Stomach (tissue), 9 donors: ENCODE results near the gene TENM4. TPM values are rescaled to one million over a fixed set of nuclear protein-coding genes. Genes with fewer than 3 reads are reported as not detected.

Source experiments
- DNase-seq, 2 donors: peaks; one replicate each; pipeline versions ENCODE4 v3.0.0 to v3.0.0-alpha.2; 2013 to 2019
- H3K27ac ChIP-seq, 5 donors: fragments of 200-600 bp in 4 of 5; sonication (generic) in 4 of 5; one replicate each; pipeline ENCODE4 v1.5.1; 2013 to 2019; ENCODE audit warnings: mild to moderate bottlenecking in 1 of 5, moderate library complexity in 1 of 5
- H3K27me3 ChIP-seq, 3 donors: fragments of 200-600 bp; sonication (generic); one replicate each; pipeline ENCODE4 v1.5.1; 2017 to 2019; ENCODE audit warnings: mixed run types in 1 of 3
- H3K36me3 ChIP-seq, 4 donors: fragments of 200-600 bp; sonication (generic); 1 replicate in 3 of 4; 2 replicates in 1 of 4; pipeline ENCODE4 v1.5.1; 2016 to 2019
- H3K4me1 ChIP-seq, 4 donors: fragments of 200-600 bp; sonication (generic); one replicate each; pipeline ENCODE4 v1.5.1; 2016 to 2019
- H3K4me3 ChIP-seq, 4 donors: fragments of 200-600 bp; sonication (generic) in 3 of 4; one replicate each; pipeline ENCODE4 v1.5.1; 2016 to 2019; ENCODE audit warnings: mild to moderate bottlenecking in 1 of 4
- H3K9me3 ChIP-seq, 4 donors: fragments of 200-600 bp; sonication (generic); one replicate each; pipeline ENCODE4 v1.5.1; 2016 to 2019
- CTCF ChIP-seq, 7 experiments: fragments of 450-650 bp in 4 of 7; fragments of 200-600 bp in 3 of 7; sonication (generic) in 3 of 7; IDR thresholded peaks; one replicate each; pipeline ENCODE4 v1.5.1; 2016 to 2019; ENCODE audit warnings: antibody characterized with exemption in 7 of 7, control low read depth in 2 of 7, mild to moderate bottlenecking in 1 of 7
- EP300 ChIP-seq: sonication (generic); formaldehyde crosslinking; IDR thresholded peaks from one replicate; pipeline ENCODE4 v1.6.1; 2017; ENCODE audit warnings: antibody characterized with exemption
- POLR2A ChIP-seq, 4 donors: fragments of 450-650 bp; IDR thresholded peaks; one replicate each; pipeline ENCODE4 v1.6.1; 2016; ENCODE audit warnings: antibody characterized with exemption in 4 of 4, control low read depth in 2 of 4, mild to moderate bottlenecking in 1 of 4, moderate library complexity in 1 of 4
- POLR2AphosphoS5 ChIP-seq, 3 donors: sonication (generic); formaldehyde crosslinking; IDR thresholded peaks; one replicate each; pipeline ENCODE4 v1.6.1; 2016; ENCODE audit warnings: antibody characterized with exemption in 3 of 3
- WGBS, 5 donors: extraction: QIAGEN DNeasy Blood & Tissue Kit in 3 of 5; methylation state at CpG; one replicate each; pipeline versions ENCODE4 v1.1.5 to v1.1.7; 2013 to 2018; 5-methylcytosine and 5-hydroxymethylcytosine counted together
- intact Hi-C: fragments of 100-400 bp; cut with DNase I; formaldehyde crosslinking; loops from one replicate; pipeline ENCODE4 v1.15.1; 2023; ENCODE audit warnings: low total_unique reads
- polyA plus RNA-seq, 3 donors: library from polyadenylated mRNA; stranded (reverse); fragments of 200-250 nt; gene quantifications; one replicate each; pipeline ENCODE4 v1.2.3, GENCODE V29; 2013
- total RNA-seq, 5 donors: library from RNA; depleted of rRNA; stranded (reverse); fragments of >200 nt; gene quantifications; one replicate each; pipeline versions ENCODE4 v1.1.0 to v1.2.3, GENCODE V29; 2014 to 2016
- donor health status: healthy with polysubstance abuse.
- donor health status: Bipolar disorder and iron deficiency.
- donor health status: healthy.

TENM4 gene
- total and polyA plus RNA-seq, 8 donors: 0.06 to 13.2 (median 0.87) TPM; not detected in 1

- no peaks in the 10 kb centered on the region for H3K4me1 ChIP-seq
- no peaks in the 10 kb centered on the region for H3K36me3 ChIP-seq
- no peak for DNase-seq
- intact Hi-C loops: no loop called here
- WGBS, 5 donors: 64 to 100% (median 91%) methylated on average over 1 of the region's 1 CpG
- H3K4me3 ChIP-seq: no peak overlapping the region
- H3K9me3 ChIP-seq: no peaks in the 10 kb centered on the region
- TF ChIP-seq POLR2A (IDR thresholded peaks at IDR 0.05) (no peak), POLR2AphosphoS5 (IDR thresholded peaks at IDR 0.05) (no peak), EP300 (no peak), CTCF (IDR thresholded peaks at IDR 0.05) (no peak)
- H3K27ac ChIP-seq: no peak overlapping the region
- no peaks in the 10 kb centered on the region for H3K27me3 ChIP-seq
These were observed 652.3 kb downstream of the TENM4 start for GRCh38 chr11:78788533-78788932.

- TF ChIP-seq POLR2A (IDR thresholded peaks at IDR 0.05) (no peak), CTCF (IDR thresholded peaks at IDR 0.05) (no peak), POLR2AphosphoS5 (IDR thresholded peaks at IDR 0.05) (no peak)
- H3K27me3 ChIP-seq: no peaks in the 10 kb centered on the region
- DNase-seq: no peak
- no peak overlapping the region for H3K4me3 ChIP-seq
- no peak overlapping the region for H3K27ac ChIP-seq
- intact Hi-C loops: no loop called here
- no peaks in the 10 kb centered on the region for H3K9me3 ChIP-seq
- no peaks in the 10 kb centered on the region for H3K36me3 ChIP-seq
- no peaks in the 10 kb centered on the region for H3K4me1 ChIP-seq
- WGBS, 5 donors: 69 to 81% (median 75%) methylated on average over 2 to 3 of the region's 3 CpGs
These were observed 653.1 kb downstream of the TENM4 start for GRCh38 chr11:78787696-78788095.

- H3K4me3 ChIP-seq: no peak overlapping the region
- H3K9me3 ChIP-seq: no peaks in the 10 kb centered on the region
- intact Hi-C loops: no loop called here
- TF ChIP-seq EP300 (no peak), POLR2AphosphoS5 (IDR thresholded peaks at IDR 0.05) (no peak), POLR2A (IDR thresholded peaks at IDR 0.05) (no peak), CTCF (IDR thresholded peaks at IDR 0.05) (no peak)
- H3K27ac ChIP-seq: no peak overlapping the region
- WGBS, 5 donors: 89 to 98% (median 95%) methylated on average over 20 of the region's 20 CpGs
- H3K27me3 ChIP-seq: no peaks in the 10 kb centered on the region
- H3K36me3 ChIP-seq: no peaks in the 10 kb centered on the region
- no peaks in the 10 kb centered on the region for H3K4me1 ChIP-seq
- no peak for DNase-seq
These were observed 654.1 kb downstream of the TENM4 start for GRCh38 chr11:78786746-78787145.

GRCh38 chr11:78786086-78786485 lies 654.7 kb downstream of the TENM4 start:
- DNase-seq: no peak
- intact Hi-C loops: no loop called here
- Histone ChIP-seq H3K4me3 (no peak overlapping the region), H3K9me3 (no peaks in the 10 kb centered on the region), H3K4me1 (no peaks in the 10 kb centered on the region), H3K27me3 (no peaks in the 10 kb centered on the region), H3K27ac (no peak overlapping the region), H3K36me3 (no peaks in the 10 kb centered on the region)
- WGBS, 5 donors: 31 to 62% (median 53%) methylated on average over 5 of the region's 5 CpGs
- TF ChIP-seq EP300 (no peak), POLR2AphosphoS5 (IDR thresholded peaks at IDR 0.05) (no peak)

GRCh38 chr11:78784321-78785061 lies 656.3 kb downstream of the TENM4 start:
- TF ChIP-seq EP300: no peak
- no peak for TF ChIP-seq POLR2A (IDR thresholded peaks at IDR 0.05)
- no peak for TF ChIP-seq CTCF (IDR thresholded peaks at IDR 0.05)
- TF ChIP-seq POLR2AphosphoS5 (IDR thresholded peaks at IDR 0.05): no peak
- intact Hi-C loops: no loop called here
- no peak overlapping the region for H3K4me3 ChIP-seq
- no peak for DNase-seq
- WGBS, 5 donors: 63 to 77% (median 65%) methylated on average over 9 of the region's 9 CpGs
- H3K9me3 ChIP-seq: no peaks in the 10 kb centered on the region
- H3K4me1 ChIP-seq: no peaks in the 10 kb centered on the region
- no peak overlapping the region for H3K27ac ChIP-seq
- H3K36me3 ChIP-seq: no peaks in the 10 kb centered on the region
- no peaks in the 10 kb centered on the region for H3K27me3 ChIP-seq
